ENCODE results near the gene LCE2A. TPM values are rescaled to one million over a fixed set of nuclear protein-coding genes. Genes with fewer than 3 reads are reported as not detected.

LCE2A gene
- total RNA-seq, 2 experiments from 2014 or later = not detected

- POLR2A ChIA-PET = no interaction called here
- TF ChIP-seq EZH2phosphoT487 (IDR thresholded peaks at IDR 0.05; ENCODE audit: borderline replicate concordance, low read depth, low read length) (no peak), CTCF (conservative IDR thresholded peaks at IDR 0.05; ENCODE audit: low read length) (no peak)
- H2AFZ ChIP-seq (ENCODE audit: low read length) = no peak overlapping the region
Measured at GRCh38 chr1:152737997-152738396, 39.9 kb downstream of the LCE2A start.

DNA sequence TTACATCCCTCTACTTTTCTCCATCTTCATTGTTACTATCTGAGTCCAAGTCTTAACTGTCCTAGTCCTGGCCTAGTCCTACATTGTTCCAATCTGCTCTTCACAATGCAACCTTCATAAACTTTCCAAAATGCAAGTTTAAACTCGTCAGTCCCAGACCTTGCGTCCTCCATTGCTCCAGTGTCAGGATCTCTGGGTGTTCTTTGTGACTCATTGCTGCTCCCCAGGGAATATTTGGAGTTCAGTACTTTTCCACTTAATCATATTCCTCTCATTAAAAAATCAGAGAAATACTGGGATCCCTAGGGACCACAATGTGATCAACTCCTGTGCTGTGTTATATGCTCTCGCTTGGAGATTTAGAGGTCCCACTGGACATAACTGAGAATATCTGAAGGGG, 41.7 kb downstream of the LCE2A start:
- TF ChIP-seq EZH2phosphoT487 (IDR thresholded peaks at IDR 0.05; ENCODE audit: borderline replicate concordance, low read depth, low read length) (no peak), CTCF (conservative IDR thresholded peaks at IDR 0.05; ENCODE audit: low read length) (no peak)

More at GRCh38 chr1:152737997-152738396, 39.9 kb downstream of the LCE2A start:
- Histone ChIP-seq H3K36me3 (ENCODE audit: insufficient read depth, low read length) (no peaks in the 10 kb centered on the region), H3K4me3 (ENCODE audit: low read depth, low read length, poor library complexity, severe bottlenecking) (no peak overlapping the region), H3K9me2 (ENCODE audit: insufficient read depth, low read length) (no peaks in the 10 kb centered on the region), H3K4me2 (ENCODE audit: low read length) (no peak overlapping the region), H3K9me3 (ENCODE audit: low read length) (no peaks in the 10 kb centered on the region), H3K4me1 (ENCODE audit: insufficient read depth, low read length, poor library complexity, severe bottlenecking) (no peaks in the 10 kb centered on the region), H4K20me1 (ENCODE audit: insufficient read depth, low read length) (no peaks in the 10 kb centered on the region), H3K79me2 (ENCODE audit: insufficient read depth, low read depth, low read length) (no peaks in the 10 kb centered on the region), H3K27ac (ENCODE audit: low read depth, low read length, poor library complexity, severe bottlenecking) (no peak overlapping the region)
- CTCF ChIA-PET (ENCODE audit: unreplicated experiment) = no interaction called here
- no TSS peak for BruUV-seq (replicated peaks)
- intact Hi-C loops (cut with micrococcal nuclease; ENCODE audit: unreplicated experiment) = no loop called here
- no peak for DNase-seq (ENCODE audit: low spot score)

GRCh38 chr1:152741656-152742055, 43.5 kb downstream of the LCE2A start:
- H3K27ac ChIP-seq (ENCODE audit: low read depth, low read length, poor library complexity, severe bottlenecking) = no peak overlapping the region
- no peaks in the 10 kb centered on the region for H4K20me1 ChIP-seq (ENCODE audit: insufficient read depth, low read length)
- H3K4me2 ChIP-seq (ENCODE audit: low read length) = no peak overlapping the region
- no peaks in the 10 kb centered on the region for H3K36me3 ChIP-seq (ENCODE audit: insufficient read depth, low read length)
- no peaks in the 10 kb centered on the region for H3K9me2 ChIP-seq (ENCODE audit: insufficient read depth, low read length)
- H3K79me2 ChIP-seq (ENCODE audit: insufficient read depth, low read depth, low read length) = no peaks in the 10 kb centered on the region
- intact Hi-C loops (cut with micrococcal nuclease; ENCODE audit: unreplicated experiment) = no loop called here
- H3K9me3 ChIP-seq (ENCODE audit: low read length) = no peaks in the 10 kb centered on the region
- DNase-seq (ENCODE audit: low spot score) = no peak
- H3K4me1 ChIP-seq (ENCODE audit: insufficient read depth, low read length, poor library complexity, severe bottlenecking) = no peaks in the 10 kb centered on the region
- BruUV-seq (replicated peaks) = no TSS peak
- ChIA-PET CTCF (ENCODE audit: unreplicated experiment) (no interaction called here), POLR2A (no interaction called here)
- no peak overlapping the region for H3K4me3 ChIP-seq (ENCODE audit: low read depth, low read length, poor library complexity, severe bottlenecking)
- no peak overlapping the region for H2AFZ ChIP-seq (ENCODE audit: low read length)
- no peak for TF ChIP-seq CTCF (conservative IDR thresholded peaks at IDR 0.05; ENCODE audit: low read length)
- TF ChIP-seq EZH2phosphoT487 (IDR thresholded peaks at IDR 0.05; ENCODE audit: borderline replicate concordance, low read depth, low read length) = no peak

More for the DNA sequence above, 41.7 kb downstream of the LCE2A start:
- ChIA-PET POLR2A (no interaction called here), CTCF (ENCODE audit: unreplicated experiment) (no interaction called here)
- H3K36me3 ChIP-seq (ENCODE audit: insufficient read depth, low read length) = no peaks in the 10 kb centered on the region
- intact Hi-C loops (cut with micrococcal nuclease; ENCODE audit: unreplicated experiment) = no loop called here
- no peak overlapping the region for H3K4me3 ChIP-seq (ENCODE audit: low read depth, low read length, poor library complexity, severe bottlenecking)
- H3K9me3 ChIP-seq (ENCODE audit: low read length) = no peaks in the 10 kb centered on the region
- H2AFZ ChIP-seq (ENCODE audit: low read length) = no peak overlapping the region
- no peaks in the 10 kb centered on the region for H3K4me1 ChIP-seq (ENCODE audit: insufficient read depth, low read length, poor library complexity, severe bottlenecking)
- no peaks in the 10 kb centered on the region for H3K79me2 ChIP-seq (ENCODE audit: insufficient read depth, low read depth, low read length)
- H3K9me2 ChIP-seq (ENCODE audit: insufficient read depth, low read length) = no peaks in the 10 kb centered on the region
- no peak overlapping the region for H3K27ac ChIP-seq (ENCODE audit: low read depth, low read length, poor library complexity, severe bottlenecking)
- DNase-seq (ENCODE audit: low spot score) = no peak
- no TSS peak for BruUV-seq (replicated peaks)
- no peak overlapping the region for H3K4me2 ChIP-seq (ENCODE audit: low read length)
- H4K20me1 ChIP-seq (ENCODE audit: insufficient read depth, low read length) = no peaks in the 10 kb centered on the region

All from OCI-LY7 (cell line).